Forelimb muscle (tissue), 1 donor: ENCODE data around the gene FOXA1. TPM values are rescaled to one million over a fixed set of nuclear protein-coding genes. Genes with fewer than 3 reads are reported as not detected.

Source experiments
- DNase-seq: peaks from one replicate; pipeline ENCODE4 v3.0.0-alpha.2; 2013; ENCODE audit warnings: low read depth
- polyA plus RNA-seq: library from polyadenylated mRNA; unstranded; fragments of 120-200 nt; gene quantifications from one replicate; pipeline ENCODE4 v1.2.1, GENCODE V29; 2013; ENCODE audit not compliant: insufficient read length

Gene FOXA1
- polyA plus RNA-seq: not detected

DNA sequence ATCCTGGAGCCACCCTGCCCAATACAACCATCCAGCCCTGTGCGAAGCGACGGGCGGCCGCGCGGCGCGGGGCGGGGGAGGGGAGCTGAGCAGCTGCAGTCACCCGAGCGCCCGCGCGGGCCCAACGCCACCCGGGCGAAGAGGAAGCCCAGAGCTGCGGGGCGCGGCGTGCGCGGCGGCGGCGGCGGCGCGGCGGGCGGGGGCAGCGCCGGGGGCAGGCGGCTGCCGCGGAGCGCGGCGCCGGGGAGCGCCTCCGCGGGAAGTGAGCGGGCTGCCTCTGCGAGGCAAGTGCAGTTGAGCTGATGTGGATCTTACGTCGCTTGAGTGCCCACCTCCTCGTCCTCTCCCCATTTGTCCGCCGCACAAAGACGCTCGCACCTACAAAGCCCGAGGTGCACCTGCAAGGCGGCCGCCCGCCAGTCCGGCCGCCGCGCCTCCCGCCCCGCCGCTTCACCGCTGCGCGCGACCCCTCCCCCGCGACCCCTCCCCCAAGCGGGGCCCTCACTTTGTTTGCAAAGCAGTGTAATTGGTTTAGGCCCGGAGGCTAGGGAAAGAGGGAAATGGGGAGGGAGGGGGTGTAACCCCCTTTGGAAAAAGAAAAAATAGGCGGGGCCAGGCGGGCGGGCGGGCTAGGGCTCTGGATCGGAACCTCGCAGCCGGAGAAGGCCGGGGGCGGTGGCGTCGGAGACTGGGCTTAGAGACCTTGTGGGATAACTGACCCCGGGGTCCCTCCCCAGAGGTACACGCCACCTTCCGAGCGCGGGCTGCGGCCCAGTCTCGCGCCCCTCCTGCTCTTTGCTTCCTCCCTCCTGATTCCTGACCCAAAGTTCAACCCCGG, at the start of gene FOXA1, which contains the start of gene TTC6:
FOXA1 (minus strand) TSS at position 279 of the 838 bp plus-strand sequence; CDS start at position 2, 277 bp downstream.
TTC6 (plus strand) TSS at position 659 of the 838 bp plus-strand sequence. CDS start 26,436 bp downstream, outside the sequence.
- DNase-seq: no peak

DNA sequence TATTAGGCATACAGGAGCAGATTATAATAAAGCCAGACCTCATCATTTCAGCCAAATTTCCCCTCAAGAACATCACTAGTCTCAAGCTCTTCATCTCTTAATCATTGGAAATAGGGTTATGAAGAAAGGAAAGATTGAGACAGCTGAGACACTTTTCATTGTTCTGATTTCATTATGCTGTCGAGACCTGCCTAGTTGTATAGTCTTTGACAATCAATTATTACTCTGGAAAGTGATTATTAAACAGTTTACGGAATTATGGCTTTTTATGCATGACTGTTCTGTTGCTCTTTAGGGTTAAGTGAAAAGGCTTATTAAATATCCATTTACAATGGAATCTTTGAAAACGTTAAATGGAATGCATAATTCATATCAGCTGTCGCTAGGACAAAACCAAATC, 48.7 kb upstream of the FOXA1 start:
- DNase-seq: no peak

DNA sequence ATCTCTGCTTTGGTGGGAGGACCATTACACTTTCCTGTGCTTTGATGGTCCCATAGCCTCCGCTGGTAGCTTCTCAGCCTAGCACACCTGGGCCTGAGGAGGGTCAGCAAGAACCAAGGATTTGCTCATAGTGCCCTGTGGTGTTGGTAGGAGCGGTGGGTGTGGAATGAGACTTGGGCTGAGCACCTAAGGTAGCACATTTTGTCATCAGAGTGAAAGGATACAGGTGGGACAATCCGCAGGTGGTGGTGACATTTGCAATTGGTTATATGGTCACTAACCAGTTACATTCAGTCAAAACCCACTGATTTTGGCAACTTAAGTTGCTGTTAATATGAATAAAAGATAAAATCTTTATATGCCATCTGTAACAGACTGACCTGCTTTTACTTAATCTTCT, 47.1 kb upstream of the FOXA1 start:
- DNase-seq: no peak

DNA sequence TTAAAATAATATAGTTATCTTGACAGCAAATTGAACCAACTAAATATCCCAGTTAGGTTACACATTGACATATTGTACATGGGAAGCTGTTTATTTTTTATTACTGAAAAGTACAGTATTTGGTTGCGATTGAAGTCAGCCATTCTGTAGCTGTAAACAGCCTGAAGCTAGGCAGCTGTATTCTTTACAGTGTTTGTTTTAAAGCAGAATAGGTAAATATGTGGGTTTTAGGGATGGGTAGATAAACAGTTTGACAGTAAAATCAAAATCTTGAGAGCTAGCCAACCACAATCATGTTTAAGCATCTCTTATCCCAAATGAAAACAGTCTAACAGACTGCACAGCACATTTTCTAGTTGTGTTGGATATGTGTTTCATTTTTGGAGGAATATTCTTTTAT, 46.1 kb upstream of the FOXA1 start:
- no peak for DNase-seq

DNA sequence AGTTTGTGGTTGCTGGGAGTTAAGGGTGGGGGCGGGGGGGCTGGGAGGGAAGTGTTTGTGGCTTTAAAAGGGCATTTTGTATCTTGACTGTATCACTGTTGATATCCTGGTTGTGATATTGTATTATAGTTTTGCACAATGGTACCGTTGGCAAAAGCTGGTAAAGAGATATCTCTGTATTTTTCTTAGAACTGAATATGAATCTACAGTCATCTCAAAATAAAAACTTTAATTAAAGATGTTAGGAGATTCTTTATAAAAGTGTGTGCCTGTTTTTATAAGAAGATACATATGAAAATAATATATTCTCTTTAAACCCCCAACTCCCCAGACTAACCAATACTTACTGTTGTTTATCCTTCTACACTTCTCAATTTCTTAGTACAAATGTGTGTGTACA, 43.5 kb upstream of the FOXA1 start:
- no peak for DNase-seq

DNA sequence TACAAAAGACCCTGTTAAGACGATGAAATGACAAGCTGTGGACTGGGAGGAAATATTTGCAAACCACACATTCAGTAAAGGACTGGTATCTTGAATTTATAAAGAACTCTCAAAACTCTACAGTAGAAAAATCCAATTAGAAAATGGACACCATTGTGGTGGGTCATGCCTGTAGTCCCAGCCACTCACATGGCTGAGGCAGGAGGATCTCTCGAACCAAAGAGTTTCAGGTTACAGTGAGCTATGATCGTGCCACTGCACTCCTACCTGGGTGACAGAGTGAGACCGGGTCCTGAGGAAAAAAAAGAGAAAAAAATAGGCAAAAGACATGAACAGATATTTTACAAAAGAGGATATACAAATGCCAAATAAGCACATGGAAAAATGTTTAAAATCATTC, 42.3 kb upstream of the FOXA1 start:
- DNase-seq: no peak

DNA sequence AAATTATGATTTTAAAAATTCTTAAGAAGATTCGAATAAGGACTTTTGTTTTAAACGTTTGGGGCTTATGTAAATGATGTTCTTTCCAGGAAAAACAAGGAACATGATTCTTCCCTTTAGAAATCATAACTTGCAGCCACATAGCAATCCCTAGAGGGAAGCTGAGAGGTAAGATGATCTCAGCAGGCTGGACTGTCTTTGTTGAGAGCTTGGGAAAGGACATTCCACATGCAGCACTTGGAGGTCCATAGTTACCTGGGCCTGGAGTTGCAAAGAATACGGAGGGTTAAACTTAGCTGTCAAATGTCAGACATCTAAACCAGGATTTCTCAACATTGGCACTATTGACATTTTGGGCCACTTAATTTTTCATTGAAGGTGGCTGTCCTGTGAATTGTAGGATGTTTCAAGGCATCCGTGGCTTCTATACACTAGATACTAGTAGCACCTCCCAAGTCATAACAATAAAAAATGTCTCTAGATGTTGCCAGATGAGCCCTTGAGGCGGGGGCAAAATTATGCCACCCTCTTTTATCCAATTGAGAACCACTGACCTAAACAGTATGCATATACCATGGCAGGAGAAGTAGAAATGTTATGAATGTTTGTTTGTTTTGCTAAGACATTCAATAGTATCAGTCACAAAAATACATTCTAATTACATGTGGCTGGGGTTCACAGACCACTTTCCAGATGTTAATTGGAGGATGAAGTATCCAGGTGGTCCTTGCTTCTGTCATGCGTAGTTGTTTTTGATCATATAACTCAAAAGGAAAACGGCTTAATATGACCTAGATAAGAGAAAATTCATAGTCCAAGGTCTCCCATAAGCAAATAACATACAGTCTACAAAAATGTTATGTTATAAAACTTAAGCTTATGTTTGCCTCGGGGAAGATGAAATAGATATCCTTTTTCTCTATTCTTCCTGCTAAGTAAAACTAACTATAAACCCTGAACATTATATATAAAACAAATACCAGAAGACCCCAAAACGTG, 30.8 kb upstream of the FOXA1 start:
- no peak for DNase-seq

DNA sequence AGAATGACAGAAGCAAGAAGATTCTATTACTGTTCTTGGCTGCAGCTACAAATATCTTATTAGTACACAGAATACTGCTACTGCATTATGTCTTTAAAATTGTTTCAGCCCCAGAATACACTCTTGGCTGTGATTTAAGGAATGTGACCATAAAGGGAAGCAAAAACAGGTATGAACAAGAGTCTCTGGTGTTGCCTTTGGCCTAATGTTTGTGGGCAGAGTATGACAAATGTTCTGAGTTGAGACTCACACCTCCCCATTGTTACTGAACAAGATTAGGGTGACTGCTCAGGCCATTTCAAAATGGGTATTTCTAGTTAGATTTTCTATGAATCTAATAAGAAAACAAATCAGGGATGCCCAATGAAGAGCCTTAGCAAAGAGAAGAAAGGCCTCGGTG, 28.9 kb upstream of the FOXA1 start:
- DNase-seq: no peak

DNA sequence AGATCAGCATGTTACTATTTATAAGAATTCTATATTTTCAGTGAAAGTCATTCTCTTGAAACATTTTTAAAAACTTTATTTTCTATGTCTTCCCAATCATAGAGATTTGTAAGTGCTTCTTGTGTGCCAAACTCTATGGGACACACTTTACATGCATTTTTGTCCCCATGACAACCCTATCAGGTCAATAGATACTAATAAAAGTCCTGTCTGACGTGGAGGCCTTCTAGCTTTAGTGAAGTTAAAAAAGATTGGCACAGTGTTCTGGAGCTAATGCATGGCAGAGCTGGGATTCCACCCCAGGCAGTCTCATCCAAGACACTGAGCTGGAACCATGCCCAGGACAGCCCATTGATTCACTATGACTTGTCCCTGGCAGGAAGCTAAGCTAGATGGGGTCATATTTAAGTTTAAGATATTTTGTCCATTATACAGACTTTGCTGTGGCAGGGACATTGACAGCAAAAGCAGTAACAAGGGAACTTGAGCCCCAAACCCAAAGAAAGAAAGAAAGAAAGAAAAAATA, 28.4 kb upstream of the FOXA1 start:
- DNase-seq: no peak

DNA sequence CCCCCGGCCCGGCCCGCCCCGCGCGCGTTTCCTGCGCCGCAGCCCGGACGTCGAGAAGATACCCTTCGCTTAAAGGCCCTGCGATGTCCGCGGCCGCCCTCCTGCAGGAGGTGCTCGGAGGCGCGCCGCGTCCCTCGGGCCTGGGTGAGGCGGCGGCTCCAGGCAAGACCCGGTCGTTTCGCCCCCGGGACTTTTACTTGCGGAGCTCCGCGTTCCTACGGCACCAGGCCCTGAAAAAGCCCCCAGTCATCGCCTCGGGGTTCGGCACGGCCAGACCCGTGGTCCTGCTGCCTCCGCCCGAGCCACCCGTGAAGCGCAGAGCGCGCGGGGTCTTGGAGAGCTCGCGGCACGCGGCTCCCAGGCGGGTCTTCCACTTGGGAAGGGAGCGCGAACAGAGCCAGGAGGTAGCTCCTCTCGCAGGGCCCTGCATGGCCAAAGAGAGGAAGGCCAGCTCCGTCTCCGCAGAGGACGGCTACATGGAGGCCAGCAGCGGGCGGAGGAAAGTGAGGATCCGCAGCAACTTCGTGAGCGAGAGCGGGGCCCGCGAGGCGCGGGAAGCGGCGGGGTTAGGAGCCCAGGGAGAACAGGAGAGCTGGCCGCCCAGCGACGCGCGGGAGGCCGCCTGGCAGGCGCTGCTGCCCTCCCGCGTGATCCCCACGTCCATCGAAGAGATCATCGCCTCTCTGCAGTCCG, 27.3 kb upstream of the FOXA1 start:
- DNase-seq: no peak

DNA sequence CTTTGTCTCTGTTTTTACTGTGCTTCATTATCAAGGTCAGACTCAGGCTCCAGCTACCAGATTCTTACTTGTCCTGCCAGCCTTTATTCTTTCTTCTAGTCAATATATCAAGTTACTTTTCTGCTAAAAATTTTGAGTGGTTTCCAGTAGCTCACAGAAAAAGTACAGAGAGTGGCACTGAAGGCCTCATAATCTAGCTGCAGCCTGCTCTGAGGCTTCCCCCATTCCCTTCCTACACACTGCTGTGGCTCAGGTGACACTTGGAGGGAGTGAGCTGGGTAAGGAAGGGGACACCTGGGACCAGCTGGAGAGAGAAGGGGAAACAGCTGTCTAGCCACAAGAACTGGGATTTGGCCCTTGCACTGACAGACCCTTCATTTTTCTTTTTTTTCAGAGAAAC, 25.8 kb upstream of the FOXA1 start:
- no peak for DNase-seq

DNA sequence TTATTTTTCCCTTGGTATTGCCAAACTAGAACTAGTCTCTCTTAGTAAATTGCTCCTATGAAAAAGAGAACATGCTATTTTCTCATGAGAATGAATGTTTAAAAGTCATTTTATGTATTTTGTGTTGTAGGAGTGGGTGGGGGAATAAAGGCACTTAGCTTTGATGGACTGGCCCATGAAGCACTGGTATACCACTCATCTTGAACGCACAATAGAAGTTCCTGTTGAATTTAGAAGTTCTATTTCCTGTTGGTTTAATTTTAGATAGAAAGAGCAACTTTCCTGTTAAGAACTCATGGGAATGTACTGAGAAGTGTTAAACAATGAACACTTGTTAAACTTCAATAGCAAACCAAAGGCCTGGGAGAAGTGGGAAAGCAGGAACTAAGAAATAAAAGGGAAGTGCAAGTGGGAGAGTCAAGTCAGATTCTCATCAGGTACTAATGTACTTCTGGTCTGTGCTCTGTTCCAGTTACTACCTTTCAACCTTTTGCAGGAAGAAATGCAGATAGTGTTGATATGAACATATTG, 23.5 kb upstream of the FOXA1 start:
- no peak for DNase-seq

DNA sequence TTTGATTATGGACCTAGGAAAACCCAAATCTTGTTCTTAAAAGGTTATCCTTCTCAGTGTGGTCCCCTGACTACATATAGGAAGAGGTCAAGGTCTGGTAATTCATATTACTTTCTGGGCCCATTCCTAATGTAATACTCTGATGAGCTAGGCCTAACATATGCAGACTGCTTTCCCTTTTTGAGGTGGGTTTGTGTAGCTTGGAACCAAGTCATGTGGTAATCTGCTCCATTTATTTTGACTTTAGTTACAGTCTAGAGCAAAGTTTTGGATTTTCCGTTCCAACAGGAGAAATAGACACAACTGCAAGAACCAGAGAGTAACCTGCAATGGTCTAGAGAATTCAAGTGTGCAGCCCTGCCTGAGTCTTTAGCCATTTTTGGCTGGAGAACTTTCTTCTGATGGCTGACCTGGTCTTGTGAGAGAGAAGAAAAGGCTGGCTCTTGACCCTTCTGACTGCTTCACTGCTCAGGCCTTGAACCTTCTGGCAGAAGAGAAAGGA, 22.9 kb upstream of the FOXA1 start:
- DNase-seq: no peak

DNA sequence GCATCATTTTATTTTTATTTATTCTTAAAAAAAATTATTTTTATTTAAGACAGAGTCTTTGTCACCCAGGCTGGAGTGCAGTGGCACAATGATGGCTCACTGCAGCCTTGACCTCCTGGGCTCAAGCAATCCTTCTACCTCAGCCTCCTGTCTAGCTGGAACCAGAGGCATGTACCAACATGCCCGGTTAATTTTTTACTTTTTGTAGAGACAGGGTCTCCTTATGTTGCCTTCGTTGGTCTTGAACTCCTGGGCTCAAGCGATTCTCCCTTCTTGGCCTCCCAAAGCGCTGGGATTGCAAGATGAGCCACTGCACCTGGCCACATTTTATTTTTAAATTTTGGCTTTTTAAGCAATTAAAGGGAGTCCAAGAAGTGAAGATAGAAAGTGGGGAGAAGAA, 21.8 kb upstream of the FOXA1 start:
- no peak for DNase-seq

DNA sequence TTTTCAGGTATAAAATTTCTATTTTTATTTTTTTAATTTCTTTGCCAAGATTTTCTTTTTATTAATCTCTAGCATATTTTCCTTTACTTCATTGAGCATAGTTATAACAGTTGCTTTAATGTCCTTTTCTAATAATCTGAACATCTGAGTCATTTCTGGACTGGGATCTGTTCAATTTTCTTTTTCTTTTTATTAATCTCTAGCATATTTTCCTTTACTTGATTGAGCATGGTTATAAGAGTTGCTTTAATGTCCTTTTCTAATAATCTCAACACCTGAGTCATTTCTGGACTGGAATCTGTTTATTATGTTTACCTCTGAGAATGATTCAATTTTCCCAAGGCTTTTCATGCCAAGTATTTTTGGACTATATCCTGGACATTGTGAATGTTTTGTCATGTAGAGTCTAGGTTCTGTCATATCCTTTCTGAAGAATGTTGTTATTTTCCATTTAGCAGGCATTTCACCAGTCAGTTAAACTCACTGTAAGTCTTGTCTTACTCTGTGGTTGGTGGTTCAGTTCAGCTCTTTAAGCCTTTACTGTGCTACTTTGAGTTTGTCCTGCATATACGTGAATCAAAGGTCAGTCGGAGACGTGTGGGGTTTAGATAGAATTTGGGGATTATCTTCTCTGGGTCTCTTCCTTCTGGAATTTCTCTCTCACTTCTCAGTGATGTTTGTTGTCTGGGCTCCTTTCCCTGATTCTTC, 20.7 kb upstream of the FOXA1 start:
- DNase-seq: no peak

DNA sequence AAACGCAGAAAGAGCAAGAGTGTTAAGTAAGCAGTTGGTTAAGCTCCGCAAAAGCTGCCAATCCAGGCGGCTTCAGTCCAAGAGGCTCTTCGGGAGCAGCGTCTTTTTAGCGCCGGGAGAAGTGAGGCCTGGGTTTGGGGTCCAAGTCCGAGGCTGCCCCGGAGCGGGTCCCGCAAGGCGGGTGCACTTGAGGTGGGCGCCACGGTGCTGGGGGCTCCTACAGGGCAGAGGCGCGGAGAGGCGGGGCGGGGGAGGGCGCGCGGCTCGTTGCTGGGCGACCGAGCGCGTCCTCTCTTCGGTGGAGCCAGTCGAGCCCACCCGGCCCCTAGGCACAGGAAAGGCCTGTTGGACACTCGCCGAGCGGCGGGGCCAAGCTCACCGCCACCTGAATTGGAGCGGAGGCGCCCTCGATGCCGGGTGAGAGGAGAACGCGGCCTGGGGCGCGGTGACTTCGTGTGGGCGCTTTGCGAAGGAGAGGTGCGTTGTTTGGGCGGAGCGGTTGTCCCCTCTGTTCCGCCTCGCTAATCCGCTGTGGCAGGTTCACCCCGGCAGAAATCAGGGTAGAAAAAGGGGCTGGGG, 16.0 kb upstream of the FOXA1 start:
- no peak for DNase-seq

DNA sequence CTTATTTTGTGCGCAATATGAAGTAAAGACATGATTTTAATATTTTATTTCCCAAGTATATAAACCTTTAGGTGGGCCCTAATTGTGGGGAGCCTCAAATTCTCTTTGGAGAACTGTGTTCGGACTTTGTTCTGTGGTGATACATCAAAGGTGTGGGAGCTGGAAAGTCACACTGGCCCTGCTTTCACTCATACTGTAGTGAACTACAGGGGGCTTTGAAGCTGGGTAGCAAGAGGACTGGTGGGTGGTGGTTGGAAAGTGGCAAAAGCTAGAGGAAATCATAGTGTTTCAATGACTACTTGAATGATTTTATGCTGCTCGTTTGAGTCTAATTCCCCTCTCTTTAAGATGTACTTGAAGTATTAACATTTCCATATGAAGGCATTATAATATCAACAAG, 13.6 kb upstream of the FOXA1 start:
- DNase-seq: no peak

DNA sequence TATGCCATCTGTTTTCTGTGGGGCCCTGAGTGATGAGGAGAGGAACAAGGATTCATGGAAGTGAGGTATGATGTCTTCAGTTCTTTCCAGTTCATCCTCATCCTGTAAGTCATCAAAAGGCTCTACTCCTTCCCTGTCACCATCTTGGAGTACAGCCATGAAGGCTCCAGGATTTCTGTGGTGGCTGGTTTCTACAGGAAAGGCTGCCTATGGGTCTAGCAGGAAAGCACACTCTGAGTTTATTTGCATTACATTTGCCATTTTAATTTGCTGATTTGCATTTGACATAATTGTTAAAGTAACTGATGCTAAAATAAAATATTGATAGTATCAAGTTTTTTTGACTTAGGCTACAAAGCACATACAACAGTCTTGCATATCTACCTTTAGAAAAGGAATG, 11.6 kb upstream of the FOXA1 start:
- no peak for DNase-seq

DNA sequence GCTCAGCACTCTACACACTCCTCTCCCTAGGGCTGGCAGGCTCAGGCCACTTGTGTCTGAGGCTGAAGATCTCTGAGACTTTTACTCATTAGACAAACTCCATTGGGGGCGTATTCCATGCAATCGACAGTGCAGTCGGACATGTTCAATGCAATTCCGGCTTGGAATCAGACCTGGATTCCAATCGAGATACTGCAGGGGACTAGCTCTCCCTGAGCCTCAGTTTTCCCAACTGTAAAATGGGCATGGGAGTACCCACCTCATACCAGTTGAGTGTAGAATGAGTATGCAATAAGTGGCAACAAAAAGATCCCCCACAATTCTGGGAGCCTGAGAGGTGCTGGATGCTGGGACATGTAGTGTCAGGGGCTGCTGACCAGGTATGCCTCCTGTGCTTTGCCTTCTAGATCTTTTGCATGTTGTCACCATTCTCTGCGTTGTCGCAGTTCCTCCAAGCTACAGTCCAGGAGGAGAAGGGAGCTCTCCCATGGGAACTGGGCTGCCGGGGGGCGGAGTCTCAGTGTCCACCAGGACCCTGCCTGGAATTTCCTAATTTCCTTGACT, 8.7 kb upstream of the FOXA1 start:
- no peak for DNase-seq
